CD4-positive, alpha-beta T cell treated with Interleukin-10 for 1 hour (primary cell): ENCODE results near the gene ZNF423.

Experiments used
- DNase-seq: peaks from one replicate; pipeline ENCODE4 v3.0.0-alpha.2; 2020

Gene ZNF423

GRCh38 chr16:49594685-49595498, 261.0 kb downstream of the ZNF423 start:
- no peak for DNase-seq

GRCh38 chr16:49594153-49594552, 261.8 kb downstream of the ZNF423 start:
- no peak for DNase-seq

GRCh38 chr16:49593424-49594040, 262.4 kb downstream of the ZNF423 start:
- DNase-seq = no peak

- peak; percentile 29 for DNase-seq
Observed at GRCh38 chr16:49592546-49593423, 263.1 kb downstream of the ZNF423 start.

GRCh38 chr16:49590166-49590871, 265.6 kb downstream of the ZNF423 start:
- no peak for DNase-seq

- DNase-seq = no peak
Observed at GRCh38 chr16:49589544-49590031, 266.3 kb downstream of the ZNF423 start.

GRCh38 chr16:49588729-49589384, 267.1 kb downstream of the ZNF423 start:
- no peak for DNase-seq

- DNase-seq = no peak
Observed at GRCh38 chr16:49588026-49588425, 267.9 kb downstream of the ZNF423 start.

- no peak for DNase-seq
Observed at GRCh38 chr16:49587511-49587910, 268.4 kb downstream of the ZNF423 start.

- no peak for DNase-seq
Observed at GRCh38 chr16:49586466-49587450, 269.2 kb downstream of the ZNF423 start.

- DNase-seq = no peak
Observed at GRCh38 chr16:49585143-49585832, 270.6 kb downstream of the ZNF423 start.

GRCh38 chr16:49583911-49584310, 272.0 kb downstream of the ZNF423 start:
- no peak for DNase-seq

GRCh38 chr16:49581630-49582298, 274.1 kb downstream of the ZNF423 start:
- DNase-seq = no peak

- DNase-seq = no peak
Observed at GRCh38 chr16:49580751-49581303, 275.1 kb downstream of the ZNF423 start.

- no peak for DNase-seq
Observed at GRCh38 chr16:49578435-49579024, 277.4 kb downstream of the ZNF423 start.

- no peak for DNase-seq
Observed at GRCh38 chr16:49578018-49578417, 277.9 kb downstream of the ZNF423 start.

- DNase-seq = no peak
Observed at GRCh38 chr16:49576941-49577340, 279.0 kb downstream of the ZNF423 start.

- DNase-seq = no peak
Observed at GRCh38 chr16:49576173-49576494, 279.8 kb downstream of the ZNF423 start.
